SK-N-MC (cell line): Measurements from ENCODE around the gene CLDN34.

Experiments used
- DNase-seq: peaks from one replicate; pipeline ENCODE4 v3.0.0-alpha.2; 2011; ENCODE audit warnings: low read depth, low spot score
- H3K27ac ChIP-seq: fragments of 200-600 bp; sonication (generic); 2 replicates; pipeline ENCODE4 v1.5.1; 2016; ENCODE audit warnings: mixed run types
- H3K36me3 ChIP-seq: fragments of 200-600 bp; sonication (generic); 2 replicates; pipeline ENCODE4 v1.6.1; 2017; ENCODE audit warnings: antibody characterized with exemption, low read length, mixed read lengths; ENCODE audit not compliant: insufficient read depth
- H3K4me3 ChIP-seq: fragments of 200-600 bp; sonication (generic); 2 replicates; pipeline ENCODE4 v1.5.1; 2016
- H3K9ac ChIP-seq: fragments of 200-600 bp; sonication (generic); 2 replicates; pipeline ENCODE4 v1.8.0; 2017; ENCODE audit warnings: mixed run types, mixed read lengths; ENCODE audit not compliant: insufficient read length
- H3K9me3 ChIP-seq: fragments of 200-600 bp; sonication (generic); 2 replicates; pipeline ENCODE4 v1.6.1; 2017; ENCODE audit warnings: low read depth, mild to moderate bottlenecking, antibody characterized with exemption, low read length, moderate library complexity, mixed read lengths
- EZH2 ChIP-seq: fragments of 200-600 bp; sonication (generic); IDR thresholded peaks from one replicate; pipeline ENCODE4 v1.6.1; 2017; ENCODE audit warnings: antibody characterized with exemption
- FOXP2 ChIP-seq: optimal IDR thresholded peaks from 2 replicates; pipeline ENCODE3; 2011; ENCODE audit warnings: mild to moderate bottlenecking, moderate library complexity; ENCODE audit not compliant: insufficient read depth; ENCODE audit errors: extremely low read length, control extremely low read depth
- POLR2AphosphoS5 ChIP-seq: IDR thresholded peaks from 2 replicates; pipeline ENCODE4 v1.6.1; 2012; ENCODE audit warnings: mild to moderate bottlenecking, low read depth, low read length, borderline replicate concordance

Gene CLDN34

GRCh38 chrX:9988762-9989161 is 21.6 kb downstream of the CLDN34 start:
- Histone ChIP-seq H3K4me3 (no peak overlapping the region), H3K9ac (no peak overlapping the region), H3K9me3 (no peaks in the 10 kb centered on the region), H3K36me3 (no peaks in the 10 kb centered on the region), H3K27ac (no peak overlapping the region)
- TF ChIP-seq EZH2 (no peak), POLR2AphosphoS5 (no peak), FOXP2 (no peak)
- no peak for DNase-seq

- Histone ChIP-seq H3K4me3 (no peak overlapping the region), H3K36me3 (no peaks in the 10 kb centered on the region), H3K9ac (no peak overlapping the region), H3K27ac (no peak overlapping the region), H3K9me3 (no peaks in the 10 kb centered on the region)
- no peak for DNase-seq
- TF ChIP-seq FOXP2: no peak
- no peak for TF ChIP-seq POLR2AphosphoS5
- TF ChIP-seq EZH2: no peak
These were observed 24.9 kb downstream of the CLDN34 start for GRCh38 chrX:9992061-9992460.

DNA sequence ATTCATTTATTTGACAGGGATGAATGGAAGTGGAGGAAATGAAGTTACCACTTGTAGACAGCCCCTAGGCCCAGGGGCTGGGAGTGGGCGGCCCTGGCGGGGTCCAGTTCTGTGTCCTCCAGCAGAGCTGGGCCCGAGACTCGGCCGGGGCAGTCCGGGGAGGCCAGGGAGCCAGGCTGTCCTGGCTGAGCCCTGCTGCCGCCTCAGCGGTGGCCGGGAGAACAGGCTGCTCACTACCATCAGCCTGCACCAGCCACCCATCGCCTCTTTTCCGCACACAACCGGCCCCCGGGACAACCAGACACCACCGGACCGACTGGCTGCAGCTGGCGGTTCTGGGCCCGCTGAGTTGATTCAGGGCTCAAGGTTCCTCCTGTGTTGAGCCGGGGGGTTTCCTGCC is 25.6 kb downstream of the CLDN34 start:
- Histone ChIP-seq H3K9ac (no peak overlapping the region), H3K27ac (no peak overlapping the region), H3K36me3 (no peaks in the 10 kb centered on the region), H3K9me3 (no peaks in the 10 kb centered on the region), H3K4me3 (no peak overlapping the region)
- TF ChIP-seq EZH2 (no peak), POLR2AphosphoS5 (no peak), FOXP2 (no peak)
- DNase-seq: no peak

- Histone ChIP-seq H3K4me3 (no peak overlapping the region), H3K9ac (no peak overlapping the region), H3K9me3 (no peaks in the 10 kb centered on the region), H3K36me3 (no peaks in the 10 kb centered on the region), H3K27ac (no peak overlapping the region)
- DNase-seq: no peak
- TF ChIP-seq EZH2 (no peak), POLR2AphosphoS5 (no peak), FOXP2 (no peak)
These were observed 28.7 kb downstream of the CLDN34 start for GRCh38 chrX:9995855-9996339.

DNA sequence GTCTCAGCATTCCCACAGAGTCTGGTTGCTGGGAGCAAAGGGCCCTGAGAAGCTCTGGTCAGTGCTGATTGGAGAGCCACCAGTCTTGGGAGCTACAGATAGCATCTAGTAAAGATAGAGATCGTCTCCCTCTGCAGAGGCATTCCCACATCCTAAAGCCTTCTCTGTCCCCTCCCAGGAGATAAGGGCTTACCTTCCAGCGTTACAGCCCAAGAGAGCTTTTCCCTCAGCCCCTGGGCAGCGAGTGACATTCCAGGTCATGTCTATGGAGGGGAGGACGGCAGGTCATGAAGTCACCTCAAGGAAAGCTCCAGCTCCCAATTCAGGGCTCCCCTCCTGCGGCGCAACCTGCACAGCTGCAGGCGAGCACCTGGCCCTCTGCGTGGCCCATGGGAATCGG is 29.9 kb downstream of the CLDN34 start:
- no peaks in the 10 kb centered on the region for H3K9me3 ChIP-seq
- no peaks in the 10 kb centered on the region for H3K36me3 ChIP-seq
- H3K4me3 ChIP-seq: no peak overlapping the region
- TF ChIP-seq FOXP2 (no peak), EZH2 (no peak), POLR2AphosphoS5 (no peak)
- DNase-seq: no peak
- no peak overlapping the region for H3K9ac ChIP-seq
- H3K27ac ChIP-seq: no peak overlapping the region

DNA sequence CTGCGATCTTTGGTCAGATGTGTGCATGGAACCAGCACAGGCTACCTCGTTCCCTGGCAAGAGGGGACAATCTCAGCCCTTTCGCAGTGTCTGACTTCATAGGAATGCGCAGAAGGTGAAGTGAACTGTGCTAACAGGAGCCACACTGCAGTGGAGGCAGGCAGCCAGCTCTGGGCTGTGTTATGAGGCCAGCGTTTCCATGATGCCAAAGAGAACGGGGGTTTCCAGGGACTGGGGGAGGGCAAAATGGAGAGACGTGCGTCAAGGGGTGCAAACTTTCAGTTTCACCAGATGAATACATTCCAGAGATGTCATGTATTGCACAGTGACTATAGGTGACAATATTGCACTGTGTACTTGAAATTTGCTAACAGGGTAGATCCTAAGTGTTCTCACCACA is 30.4 kb downstream of the CLDN34 start:
- Histone ChIP-seq H3K4me3 (no peak overlapping the region), H3K9me3 (no peaks in the 10 kb centered on the region), H3K9ac (no peak overlapping the region), H3K36me3 (no peaks in the 10 kb centered on the region), H3K27ac (no peak overlapping the region)
- no peak for DNase-seq
- no peak for TF ChIP-seq EZH2
- TF ChIP-seq FOXP2: no peak
- no peak for TF ChIP-seq POLR2AphosphoS5

DNA sequence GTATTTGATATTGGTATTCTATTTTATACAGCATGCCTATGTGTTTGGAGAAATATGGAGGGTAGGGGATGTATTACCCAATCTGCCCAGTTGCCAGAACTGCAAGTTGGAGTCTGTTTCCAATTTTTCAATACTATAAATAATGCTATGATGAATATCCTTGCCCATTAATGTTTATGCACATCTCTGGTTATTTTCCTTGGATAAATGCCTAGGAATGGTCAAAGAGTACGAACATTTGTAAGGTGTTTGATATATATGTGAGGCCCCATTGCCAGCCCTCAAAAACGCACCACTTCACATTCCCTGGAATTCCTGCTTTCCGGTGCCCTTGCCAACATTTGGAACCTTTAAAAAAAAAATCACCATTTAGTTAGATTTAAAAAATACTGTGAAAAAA is 34.3 kb downstream of the CLDN34 start:
- TF ChIP-seq POLR2AphosphoS5: no peak
- TF ChIP-seq EZH2: no peak
- TF ChIP-seq FOXP2: no peak
- Histone ChIP-seq H3K9me3 (no peaks in the 10 kb centered on the region), H3K4me3 (no peak overlapping the region), H3K9ac (no peak overlapping the region), H3K36me3 (no peaks in the 10 kb centered on the region), H3K27ac (no peak overlapping the region)
- no peak for DNase-seq

DNA sequence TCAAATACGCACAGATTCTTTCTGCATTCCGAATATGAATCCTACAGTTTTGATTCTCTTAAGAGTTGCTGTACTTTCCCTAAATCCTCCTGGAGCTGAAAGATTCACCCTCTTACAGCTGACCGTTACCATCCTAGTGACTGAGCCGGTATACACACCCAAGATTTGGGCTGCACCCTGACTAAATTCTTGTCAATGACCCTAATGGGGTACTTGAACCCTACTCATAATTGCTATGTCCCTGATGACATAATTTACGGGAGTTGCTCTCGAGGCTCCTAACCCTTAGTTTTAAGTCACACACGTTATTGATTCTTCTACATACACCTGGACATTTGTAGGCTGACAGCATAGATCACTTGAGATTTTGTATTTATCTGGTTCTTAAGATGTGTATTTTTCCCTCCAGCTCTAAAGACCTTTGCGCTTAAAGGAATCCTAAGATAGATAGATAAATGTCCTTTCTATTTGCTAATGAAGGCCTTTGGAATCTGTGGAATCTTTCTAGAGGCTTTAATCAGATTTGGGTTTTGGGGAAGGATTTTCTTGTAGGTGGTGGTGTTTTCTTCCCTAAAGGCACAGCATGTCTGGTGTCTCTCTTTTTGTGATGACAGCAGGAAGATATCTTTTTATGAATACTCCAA is 37.8 kb downstream of the CLDN34 start:
- Histone ChIP-seq H3K9ac (no peak overlapping the region), H3K36me3 (no peaks in the 10 kb centered on the region), H3K27ac (no peak overlapping the region), H3K4me3 (no peak overlapping the region), H3K9me3 (no peaks in the 10 kb centered on the region)
- DNase-seq: no peak
- TF ChIP-seq POLR2AphosphoS5 (no peak), FOXP2 (no peak), EZH2 (no peak)

DNA sequence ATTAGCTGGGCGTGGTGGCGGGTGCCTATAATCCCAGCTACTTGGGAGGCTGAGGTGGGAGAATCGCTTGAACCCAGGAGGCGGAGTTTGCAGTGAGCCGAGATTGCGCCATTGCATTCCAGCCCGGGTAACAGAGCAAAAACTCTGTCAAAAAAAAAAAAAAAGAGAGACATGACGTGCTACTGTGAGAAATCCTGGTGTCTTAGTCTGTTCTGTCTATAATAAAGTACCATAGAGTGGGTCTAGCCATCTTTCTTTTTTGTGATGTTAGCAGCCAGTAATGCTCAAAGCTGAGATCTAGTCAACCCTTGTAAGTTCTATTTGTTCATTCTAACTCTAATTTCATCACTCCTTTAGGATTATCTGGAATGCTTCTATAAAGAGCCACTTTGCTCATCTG is 38.9 kb downstream of the CLDN34 start:
- Histone ChIP-seq H3K36me3 (no peaks in the 10 kb centered on the region), H3K27ac (no peak overlapping the region), H3K9ac (no peak overlapping the region), H3K4me3 (no peak overlapping the region), H3K9me3 (no peaks in the 10 kb centered on the region)
- no peak for TF ChIP-seq EZH2
- TF ChIP-seq POLR2AphosphoS5: no peak
- no peak for TF ChIP-seq FOXP2
- DNase-seq: no peak
